Endodermal cell (in vitro differentiated cells): Measurements from ENCODE around the gene DLGAP1. TPM values are rescaled to one million over a fixed set of nuclear protein-coding genes. Genes with fewer than 3 reads are reported as not detected.
A peak's percentile ranks its signal among the peaks of the same experiment; 100 is the strongest.
"Not testable (repeated sequence)": the region's sequence is repeated elsewhere in the genome, so short reads cannot be mapped to it uniquely, and the experiment has no call there.

Source experiments
- DNase-seq: peaks from one replicate; pipeline ENCODE4 v3.0.0-alpha.2; 2017
- H3K27ac ChIP-seq: 2 replicates; pipeline ENCODE4 v1.5.1; 2013; ENCODE audit warnings: mild to moderate bottlenecking, low read depth, low read length, moderate library complexity
- H3K27me3 ChIP-seq: 2 replicates; pipeline ENCODE4 v1.6.1; 2013; ENCODE audit warnings: mild to moderate bottlenecking, low read length, moderate library complexity; ENCODE audit not compliant: insufficient read depth, control insufficient read depth, poor library complexity, severe bottlenecking
- H3K36me3 ChIP-seq: 2 replicates; pipeline ENCODE4 v1.7.0; 2013; ENCODE audit warnings: mild to moderate bottlenecking, low read length, moderate library complexity; ENCODE audit not compliant: control insufficient read depth, insufficient read depth
- H3K4me1 ChIP-seq: one replicate; pipeline ENCODE4 v1.7.0; 2013; ENCODE audit warnings: low read length; ENCODE audit not compliant: control insufficient read depth, insufficient read depth
- H3K4me3 ChIP-seq: 2 replicates; pipeline ENCODE4 v1.5.1; 2013; ENCODE audit warnings: mild to moderate bottlenecking, low read length, moderate library complexity
- H3K9ac ChIP-seq: 2 replicates; pipeline ENCODE4 v1.6.1; 2013; ENCODE audit warnings: mild to moderate bottlenecking, low read length, moderate library complexity; ENCODE audit not compliant: poor library complexity, severe bottlenecking; ENCODE audit errors: extremely low read depth
- H3K9me3 ChIP-seq: 2 replicates; pipeline ENCODE4 v1.6.1; 2013; ENCODE audit warnings: mild to moderate bottlenecking, low read length, moderate library complexity; ENCODE audit not compliant: control insufficient read depth
- H3K27ac Mint-ChIP-seq: 2 replicates; pipeline ENCODE4 v1.8.0; 2020; ENCODE audit warnings: mixed read lengths
- H3K27me3 Mint-ChIP-seq: 2 replicates; pipeline ENCODE4 v1.8.0; 2021; ENCODE audit warnings: mild to moderate bottlenecking, mixed read lengths; ENCODE audit not compliant: insufficient read depth
- H3K36me3 Mint-ChIP-seq: 2 replicates; pipeline ENCODE4 v1.8.0; 2020; ENCODE audit warnings: low read depth, mixed read lengths
- H3K4me1 Mint-ChIP-seq: 2 replicates; pipeline ENCODE4 v1.8.0; 2020; ENCODE audit warnings: mixed read lengths
- H3K4me3 Mint-ChIP-seq: 2 replicates; pipeline ENCODE4 v1.8.0; 2020; ENCODE audit warnings: mild to moderate bottlenecking, moderate library complexity, mixed read lengths
- H3K9me3 Mint-ChIP-seq: 2 replicates; pipeline ENCODE4 v1.8.0; 2020; ENCODE audit warnings: mild to moderate bottlenecking, mixed read lengths
- WGBS, 2 experiments: methylation state at CpG; one replicate each; pipeline versions ENCODE4 v1.1.5 to v1.1.7; 2013; ENCODE audit warnings: missing lambda C conversion rate in 2 of 2, mixed read lengths in 1 of 2; ENCODE audit not compliant: insufficient coverage in 1 of 2, insufficient read length in 1 of 2; 5-methylcytosine and 5-hydroxymethylcytosine counted together
- total RNA-seq, 2 donors: library from RNA; stranded (reverse); fragmentation: NEBNext Ultra II Directional in 1 of 2; extraction: Animal tissue kit (Norgen Biotek cat#: 25700) in 1 of 2; gene quantifications; 2 replicates in 1 of 2; 3 replicates in 1 of 2; pipeline ENCODE4 v1.2.1, GENCODE V29; 2021
- TF ChIP-seq, protein P1 (sequence below): fragments of 200-600 bp; sonication (generic); conservative IDR thresholded peaks from 2 replicates; pipeline ENCODE4 v1.5.0; 2021; ENCODE audit warnings: antibody characterized with exemption, mild to moderate bottlenecking

DLGAP1 gene
- total RNA-seq, 2 donors from 2014 or later, result 11.5 to 21.5 TPM

GRCh38 chr18:3603421-3604234 lies 851.5 kb downstream of the DLGAP1 start:
- H3K27me3 Mint-ChIP-seq, result no peaks in the 10 kb centered on the region
- TF ChIP-seq, protein P1, sequence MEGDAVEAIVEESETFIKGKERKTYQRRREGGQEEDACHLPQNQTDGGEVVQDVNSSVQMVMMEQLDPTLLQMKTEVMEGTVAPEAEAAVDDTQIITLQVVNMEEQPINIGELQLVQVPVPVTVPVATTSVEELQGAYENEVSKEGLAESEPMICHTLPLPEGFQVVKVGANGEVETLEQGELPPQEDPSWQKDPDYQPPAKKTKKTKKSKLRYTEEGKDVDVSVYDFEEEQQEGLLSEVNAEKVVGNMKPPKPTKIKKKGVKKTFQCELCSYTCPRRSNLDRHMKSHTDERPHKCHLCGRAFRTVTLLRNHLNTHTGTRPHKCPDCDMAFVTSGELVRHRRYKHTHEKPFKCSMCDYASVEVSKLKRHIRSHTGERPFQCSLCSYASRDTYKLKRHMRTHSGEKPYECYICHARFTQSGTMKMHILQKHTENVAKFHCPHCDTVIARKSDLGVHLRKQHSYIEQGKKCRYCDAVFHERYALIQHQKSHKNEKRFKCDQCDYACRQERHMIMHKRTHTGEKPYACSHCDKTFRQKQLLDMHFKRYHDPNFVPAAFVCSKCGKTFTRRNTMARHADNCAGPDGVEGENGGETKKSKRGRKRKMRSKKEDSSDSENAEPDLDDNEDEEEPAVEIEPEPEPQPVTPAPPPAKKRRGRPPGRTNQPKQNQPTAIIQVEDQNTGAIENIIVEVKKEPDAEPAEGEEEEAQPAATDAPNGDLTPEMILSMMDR, result no peak
- H3K4me3 ChIP-seq, result peak overlapping the region; percentile 90
- H3K27ac ChIP-seq, result peak overlapping the region; percentile 97
- peak overlapping the region; percentile 92 for H3K9ac ChIP-seq
- 0% methylated on average over 8 to 12 of the region's 12 CpGs for WGBS, 2 experiments
- no peak overlapping the region for H3K4me3 Mint-ChIP-seq
- H3K4me1 ChIP-seq, result peaks cover 3% of the 10 kb centered on the region
- peaks cover 14% of the 10 kb centered on the region for H3K36me3 ChIP-seq
- peaks cover 36% of the 10 kb centered on the region for H3K36me3 Mint-ChIP-seq
- no peaks in the 10 kb centered on the region for H3K27me3 ChIP-seq
- H3K27ac Mint-ChIP-seq, result no peak overlapping the region
- peak; percentile 89 for DNase-seq
- no peaks in the 10 kb centered on the region for H3K9me3 Mint-ChIP-seq
- H3K9me3 ChIP-seq, result no peaks in the 10 kb centered on the region
- peaks cover 15% of the 10 kb centered on the region for H3K4me1 Mint-ChIP-seq

- H3K27ac Mint-ChIP-seq, H3K36me3 ChIP-seq, H3K4me3 Mint-ChIP-seq, H3K9ac ChIP-seq, H3K9me3 Mint-ChIP-seq, H3K9me3 ChIP-seq, H3K4me3 ChIP-seq, DNase-seq, H3K27me3 Mint-ChIP-seq, H3K4me1 ChIP-seq, H3K27ac ChIP-seq, H3K27me3 ChIP-seq: not testable (repeated sequence)
- Mint-ChIP-seq H3K36me3 (peaks cover 37% of the 10 kb centered on the region), H3K4me1 (peaks cover 25% of the 10 kb centered on the region)
- WGBS, 2 experiments, result 89 to 97% methylated on average over 11 to 12 of the region's 12 CpGs
These were observed 853.9 kb downstream of the DLGAP1 start for GRCh38 chr18:3601106-3601755.

- no peak for DNase-seq
- Mint-ChIP-seq H3K4me3 (no peak overlapping the region), H3K4me1 (peaks cover 36% of the 10 kb centered on the region), H3K36me3 (peaks cover 37% of the 10 kb centered on the region), H3K27ac (no peak overlapping the region), H3K9me3 (no peaks in the 10 kb centered on the region), H3K27me3 (no peaks in the 10 kb centered on the region)
- Histone ChIP-seq H3K4me1 (peaks cover 9% of the 10 kb centered on the region), H3K9ac (no peak overlapping the region), H3K27me3 (no peaks in the 10 kb centered on the region), H3K9me3 (no peaks in the 10 kb centered on the region), H3K4me3 (no peak overlapping the region), H3K27ac (no peak overlapping the region), H3K36me3 (peaks cover 7% of the 10 kb centered on the region)
- 94 to 97% methylated on average over 5 to 6 of the region's 6 CpGs for WGBS, 2 experiments
- TF ChIP-seq, protein P1, result no peak
These were observed 855.2 kb downstream of the DLGAP1 start for GRCh38 chr18:3599861-3600260.
